ENCODE data around the gene SACM1L. TPM values are rescaled to one million over a fixed set of nuclear protein-coding genes. Genes with fewer than 3 reads are reported as not detected.

SACM1L gene
- polyA plus RNA-seq, 1 donor: 87.8 TPM

DNA sequence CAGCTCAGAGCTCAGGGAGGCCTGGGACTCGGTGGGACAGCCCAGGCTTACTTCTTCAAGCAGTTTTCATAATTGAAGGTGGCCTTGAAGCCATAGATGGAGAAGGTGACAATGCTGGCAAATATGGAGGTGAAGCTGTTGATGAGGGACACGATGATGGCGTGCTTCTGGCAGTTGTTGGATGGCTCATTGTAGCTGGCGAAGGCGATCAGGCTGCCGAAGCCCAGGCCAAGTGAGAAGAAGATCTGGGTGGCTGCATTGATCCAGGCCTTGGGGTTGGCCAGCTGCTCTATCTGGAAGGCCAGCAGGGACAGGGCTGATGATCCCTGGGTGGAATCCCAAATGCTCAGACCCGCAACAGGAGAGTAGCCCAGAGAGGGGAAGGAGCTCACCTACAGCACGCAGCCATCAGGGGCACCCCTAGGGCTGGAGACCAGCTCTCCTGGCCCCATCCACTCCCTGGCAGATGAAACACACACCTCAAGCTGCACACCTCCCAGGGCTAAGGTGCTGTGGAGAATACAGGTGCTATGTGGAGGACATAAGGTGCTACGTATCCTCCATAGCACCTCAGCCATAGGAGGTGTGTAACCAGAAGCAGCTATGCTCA, 82.1 kb downstream of the SACM1L start:
- no peak for DNase-seq

DNA sequence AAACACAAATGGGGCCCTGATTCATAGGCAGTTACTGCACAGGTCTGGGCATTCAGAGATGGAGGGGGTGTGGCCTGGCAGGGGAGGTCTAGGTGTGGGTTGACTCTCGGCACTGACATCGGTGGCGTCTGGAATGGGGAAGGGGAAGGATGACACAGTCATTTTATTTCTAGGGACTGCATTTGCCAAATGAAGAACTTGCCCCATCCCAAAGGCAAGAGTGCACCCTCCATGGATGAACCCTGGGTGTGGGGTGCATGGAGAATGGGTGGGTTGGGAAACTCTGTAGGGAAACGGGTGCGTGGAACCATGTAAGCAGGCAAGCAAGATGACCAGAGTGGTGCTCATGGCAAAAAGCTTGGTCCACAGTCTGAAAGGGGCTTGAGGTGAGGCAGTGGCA, 82.6 kb downstream of the SACM1L start:
- no peak for DNase-seq

DNA sequence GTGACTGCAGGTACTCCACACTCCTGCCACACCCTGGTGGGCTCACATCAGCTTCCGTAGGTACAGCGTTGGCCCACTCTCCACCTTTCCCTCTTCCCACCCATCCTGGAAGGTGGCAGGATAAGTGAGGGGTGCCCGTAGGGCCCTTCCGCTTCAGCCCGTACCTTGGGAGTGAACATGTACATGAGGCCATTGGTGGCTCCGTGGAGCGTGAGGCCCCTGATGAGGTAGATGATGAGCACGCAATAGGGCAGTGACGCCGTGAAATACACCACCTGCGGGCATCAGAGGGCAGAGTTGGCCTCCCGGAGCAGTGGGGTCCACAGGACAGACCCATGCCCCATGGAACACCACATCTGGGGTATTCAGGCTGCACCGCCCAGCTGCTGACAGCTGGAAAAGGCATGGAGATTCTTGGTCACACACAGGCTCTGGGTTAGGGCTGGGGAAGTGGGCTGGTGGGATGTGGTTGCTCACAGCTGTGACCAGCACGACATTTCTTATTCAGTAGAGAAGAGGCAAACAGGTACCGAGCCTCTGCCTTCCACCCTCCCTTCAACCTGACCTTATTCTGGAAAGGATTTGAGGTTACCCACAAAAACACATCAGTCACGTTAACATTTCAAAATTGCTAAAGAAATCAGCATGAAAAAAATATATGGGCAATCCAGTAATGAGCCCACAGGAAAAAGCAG, 83.3 kb downstream of the SACM1L start:
- DNase-seq: no peak

- DNase-seq: no peak
These were observed 83.9 kb downstream of the SACM1L start for GRCh38 chr3:45773072-45773471.

GRCh38 chr3:45773714-45774449, 84.7 kb downstream of the SACM1L start:
- no peak for DNase-seq

DNA sequence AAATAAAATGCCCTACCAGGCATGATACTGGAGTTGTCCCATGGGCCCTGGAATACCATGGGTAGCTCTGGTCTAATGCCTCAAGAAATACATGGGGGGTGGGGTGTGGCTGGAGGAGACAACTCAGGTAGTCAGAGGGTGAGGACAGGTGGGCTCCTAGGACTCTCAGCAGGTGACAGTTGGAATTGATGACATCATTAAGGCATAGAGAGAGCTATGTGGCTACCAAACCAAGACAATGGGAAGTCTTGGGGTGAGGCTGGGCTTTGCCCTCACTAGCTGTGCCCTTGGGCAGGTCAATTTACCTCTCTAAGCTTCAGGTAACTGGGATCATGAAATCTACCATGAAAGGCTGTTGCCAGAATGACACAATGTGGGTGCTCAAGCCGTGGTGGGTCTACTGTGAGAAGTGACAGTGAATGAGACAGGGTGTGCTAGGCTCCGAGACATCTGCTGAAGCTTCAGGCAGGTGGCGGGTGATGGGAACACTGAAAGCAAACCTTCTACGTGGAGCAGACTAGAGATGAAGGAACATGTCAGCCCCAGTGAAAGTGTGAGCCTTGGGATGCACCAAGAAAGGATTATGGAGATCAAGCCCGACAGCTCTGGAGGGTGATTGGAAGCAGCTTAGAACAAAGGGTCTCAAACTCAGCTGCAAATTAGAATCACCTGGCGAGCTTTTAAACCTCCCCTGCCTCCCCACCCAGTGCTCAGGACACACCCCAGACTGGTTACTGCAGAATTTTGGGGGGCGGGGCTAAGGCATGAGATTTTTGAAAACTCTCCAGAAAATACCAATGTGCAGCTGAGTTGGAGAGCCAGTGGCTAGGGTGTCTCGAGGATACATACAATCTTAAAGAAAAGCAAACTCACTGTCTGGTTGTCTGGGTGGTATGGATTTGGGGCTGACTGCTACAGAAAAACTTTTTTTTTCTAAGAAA, 85.7 kb downstream of the SACM1L start:
- DNase-seq: no peak

DNA sequence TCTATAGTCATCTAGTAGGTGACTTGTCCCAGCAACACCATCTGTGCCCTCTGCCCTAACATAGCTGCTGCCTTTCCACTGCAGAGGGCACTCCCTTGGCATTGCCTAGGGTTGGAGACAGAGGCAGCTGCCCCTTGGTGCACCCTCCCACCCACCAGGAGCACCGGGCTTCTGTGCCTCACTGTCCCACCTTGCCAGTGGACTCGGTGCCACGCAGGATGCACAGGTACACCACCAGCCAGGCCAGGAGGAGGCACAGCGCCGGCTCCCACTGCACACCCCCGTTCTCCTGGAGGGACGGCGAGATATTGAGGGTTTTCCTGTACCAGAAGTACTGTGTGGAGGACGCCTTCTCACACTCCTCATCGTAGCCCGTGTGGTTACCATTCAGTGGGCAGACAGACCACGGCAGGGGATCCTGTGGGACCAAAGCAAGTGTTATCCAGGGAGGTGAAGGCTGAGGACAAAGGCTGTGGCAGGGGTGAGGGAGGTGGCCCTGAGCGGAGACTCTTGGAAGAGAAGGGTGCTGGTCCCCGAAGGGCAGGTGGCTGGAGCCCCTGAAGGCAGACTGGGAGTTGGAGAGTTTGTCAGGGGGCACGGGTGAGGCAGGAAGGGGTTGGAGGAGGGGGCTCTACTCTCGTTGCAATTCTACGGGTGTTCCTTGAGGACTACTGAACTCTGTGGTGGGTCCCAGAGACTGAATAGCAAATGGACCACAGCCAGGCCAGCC, 86.5 kb downstream of the SACM1L start:
- DNase-seq: no peak

- DNase-seq: no peak
These were observed 87.1 kb downstream of the SACM1L start for GRCh38 chr3:45776301-45776595.

DNA sequence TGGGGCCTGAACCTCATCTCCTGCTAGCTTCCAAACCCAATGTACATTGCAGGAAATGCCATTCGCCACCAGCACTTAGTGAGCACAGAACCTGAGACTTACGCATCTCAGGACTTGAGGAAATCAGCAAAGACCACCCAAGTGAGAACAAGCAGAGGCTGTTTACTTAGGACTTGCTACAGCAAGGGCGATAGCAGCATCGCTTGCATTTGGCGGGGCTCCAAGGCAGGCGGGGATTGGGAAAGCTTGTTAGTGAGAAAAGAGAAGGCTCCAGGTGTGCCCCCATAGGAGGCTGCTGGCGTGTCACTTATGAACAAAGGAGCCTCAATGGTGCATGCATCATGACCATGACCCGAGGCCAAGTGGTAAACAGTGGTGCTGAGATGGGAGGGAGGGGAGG, 87.4 kb downstream of the SACM1L start:
- DNase-seq: no peak

GRCh38 chr3:45777111-45777745, 88.0 kb downstream of the SACM1L start:
- no peak for DNase-seq

- no peak for DNase-seq
These were observed 88.7 kb downstream of the SACM1L start for GRCh38 chr3:45777746-45778386.

DNA sequence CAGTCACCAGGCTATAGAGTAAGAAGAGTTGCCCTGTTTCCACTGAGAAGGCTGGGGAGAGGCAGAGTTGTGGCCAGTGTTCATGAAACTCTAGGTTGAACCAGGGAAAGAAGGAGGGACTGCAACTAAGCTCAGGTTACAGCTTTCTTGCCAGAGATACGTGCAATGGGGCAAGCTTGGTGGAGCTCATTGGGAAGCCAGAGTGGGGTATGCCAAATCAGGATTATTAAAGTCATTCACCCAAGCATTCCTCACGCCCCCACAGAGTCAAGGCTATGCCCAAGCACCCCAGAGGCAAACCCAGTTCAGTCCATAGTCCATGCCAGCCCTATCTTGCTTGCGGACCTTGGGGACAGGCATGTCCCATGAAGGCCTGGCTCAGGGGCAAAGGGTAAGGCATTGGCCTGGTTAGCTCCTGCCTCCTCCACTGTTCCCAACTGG, 89.6 kb downstream of the SACM1L start:
- DNase-seq: no peak

DNA sequence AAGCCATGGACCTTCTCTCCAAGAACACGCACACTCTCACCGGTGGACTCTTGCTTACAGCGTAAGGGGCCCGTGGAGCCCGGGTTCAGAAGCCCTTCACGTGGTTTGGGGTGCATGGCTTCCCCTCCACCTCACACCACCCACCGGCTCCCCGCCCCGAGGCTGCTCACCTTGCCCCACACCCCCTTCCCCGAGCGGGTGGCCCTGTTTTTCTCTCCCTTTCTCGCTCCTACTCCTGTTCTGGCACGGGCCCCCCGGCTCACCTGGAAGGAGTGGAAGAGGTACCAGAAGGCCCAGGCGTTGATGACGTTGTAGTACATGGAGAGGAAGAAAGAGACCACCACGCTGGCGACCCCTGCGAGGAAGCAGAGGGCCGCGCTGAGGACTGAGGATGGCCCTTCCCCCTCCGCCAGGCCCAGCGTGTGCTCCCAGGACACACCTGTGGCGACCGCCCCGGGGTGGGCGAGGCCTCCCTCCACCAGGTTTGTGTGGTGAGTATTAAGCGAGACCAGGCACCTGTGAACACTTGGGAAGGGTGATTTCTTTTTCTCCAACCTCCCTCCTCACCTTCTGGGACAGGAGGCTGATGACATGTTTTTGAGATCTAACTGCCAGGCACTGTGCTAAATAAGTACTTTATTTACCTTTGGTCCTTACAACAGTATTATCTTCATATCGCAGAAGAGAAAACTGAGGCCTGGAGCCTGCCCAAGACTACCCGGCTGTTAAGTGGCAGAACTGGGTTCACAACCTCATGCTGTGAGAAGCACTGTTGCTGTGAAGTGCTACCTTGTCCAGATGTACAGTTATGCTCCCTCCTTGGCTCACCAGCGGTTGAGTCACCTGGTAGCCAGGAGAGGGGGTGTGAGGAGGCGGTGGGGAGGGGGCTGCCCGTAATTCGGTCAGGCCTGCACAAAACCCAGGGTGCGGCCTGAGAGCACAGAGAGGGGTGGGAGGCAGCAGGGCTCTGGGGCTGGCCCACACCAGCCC, 90.8 kb downstream of the SACM1L start:
- no peak for DNase-seq

DNA sequence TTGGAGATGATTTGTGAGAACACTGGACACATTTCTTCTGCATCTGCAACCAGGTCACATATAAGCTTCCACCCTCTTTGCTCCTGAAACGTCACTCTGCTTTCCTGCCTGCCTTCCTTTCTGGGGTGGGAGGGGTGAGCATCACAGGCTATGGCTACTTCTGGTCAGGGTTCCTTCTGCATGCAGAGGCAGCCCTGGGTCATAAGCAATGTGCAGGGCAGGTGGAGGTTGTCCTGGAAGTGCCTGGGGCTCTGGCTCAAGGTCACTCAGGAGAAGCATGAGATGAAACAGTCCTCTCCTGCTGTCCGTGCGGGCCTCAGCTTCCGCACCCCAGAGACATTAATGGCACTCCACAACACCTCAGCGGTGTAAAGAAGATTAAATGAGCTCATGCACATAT, 92.1 kb downstream of the SACM1L start:
- no peak for DNase-seq

- no peak for DNase-seq
These were observed 92.6 kb downstream of the SACM1L start for GRCh38 chr3:45781841-45782240.

DNA sequence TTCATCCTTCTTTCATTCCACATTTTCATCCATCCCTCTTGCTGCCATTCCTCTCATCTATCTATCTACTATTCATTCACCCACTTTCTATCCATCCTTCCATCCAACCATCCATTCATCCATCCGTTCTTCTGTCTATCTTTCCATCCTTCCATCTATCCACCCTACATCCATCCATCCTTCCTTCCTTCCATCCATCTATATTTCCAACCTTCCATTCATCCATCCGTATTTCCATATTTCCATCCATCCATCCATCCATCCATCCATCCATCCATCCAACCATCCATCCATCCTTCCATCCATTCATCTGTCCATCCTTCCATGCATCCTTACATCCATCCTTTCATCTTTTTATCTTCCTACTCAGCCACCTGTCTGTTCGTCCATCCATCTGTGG, 93.2 kb downstream of the SACM1L start:
- no peak for DNase-seq

- no peak for DNase-seq
These were observed 94.5 kb downstream of the SACM1L start for GRCh38 chr3:45783667-45784066.

DNA sequence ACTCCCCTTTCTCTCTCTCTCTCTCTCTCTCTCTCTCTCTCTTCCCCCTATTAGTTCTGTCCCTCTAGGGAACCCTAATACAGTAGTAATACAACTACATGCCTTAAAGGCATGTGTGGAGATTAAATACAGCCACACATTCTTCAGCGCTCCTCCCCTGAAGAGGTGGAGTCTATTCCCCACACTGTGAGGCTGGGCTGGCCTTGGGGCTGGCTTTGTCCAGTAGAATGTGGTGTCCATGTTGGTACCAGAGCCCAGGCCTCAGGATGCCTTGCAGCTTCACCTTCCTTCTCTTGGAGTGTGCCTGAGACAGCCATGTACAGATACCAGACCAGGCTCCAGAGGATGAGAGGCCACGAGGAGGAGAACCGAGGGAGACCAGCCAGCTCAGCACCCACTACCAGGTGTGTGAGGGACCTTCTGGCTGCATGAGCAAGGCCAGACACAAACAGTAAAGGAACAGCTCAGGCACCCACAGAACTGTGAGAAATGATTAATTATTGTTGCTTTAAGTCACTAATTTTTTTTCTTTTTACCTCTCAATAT, 96.5 kb downstream of the SACM1L start:
- no peak for DNase-seq
